Measurements from ENCODE around the gene TMEM131L.
A peak's percentile ranks its signal among the peaks of the same experiment; 100 is the strongest.

TMEM131L gene

DNA sequence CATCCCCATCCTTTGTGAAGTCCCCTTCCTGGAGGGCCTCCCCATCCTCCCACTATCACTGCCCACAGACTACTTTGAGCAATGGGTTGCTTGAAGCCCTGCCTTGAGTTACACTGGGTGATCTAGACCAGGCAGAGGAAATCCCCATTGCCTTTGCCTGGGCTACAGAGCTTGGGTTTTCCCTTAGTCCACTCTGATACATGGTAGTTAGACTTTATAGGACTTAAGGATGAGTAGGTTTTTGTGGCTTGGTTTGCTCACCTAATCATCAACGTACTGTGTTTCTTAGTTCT lies 56.6 kb downstream of the TMEM131L start:
- peak; percentile 14 for DNase-seq

- no peak for DNase-seq
Measured at GRCh38 chr4:153523164-153523796, 57.1 kb downstream of the TMEM131L start.

GRCh38 chr4:153523941-153524386 lies 57.8 kb downstream of the TMEM131L start:
- DNase-seq, result no peak

GRCh38 chr4:153524682-153525081 lies 58.5 kb downstream of the TMEM131L start:
- DNase-seq, result no peak

DNA sequence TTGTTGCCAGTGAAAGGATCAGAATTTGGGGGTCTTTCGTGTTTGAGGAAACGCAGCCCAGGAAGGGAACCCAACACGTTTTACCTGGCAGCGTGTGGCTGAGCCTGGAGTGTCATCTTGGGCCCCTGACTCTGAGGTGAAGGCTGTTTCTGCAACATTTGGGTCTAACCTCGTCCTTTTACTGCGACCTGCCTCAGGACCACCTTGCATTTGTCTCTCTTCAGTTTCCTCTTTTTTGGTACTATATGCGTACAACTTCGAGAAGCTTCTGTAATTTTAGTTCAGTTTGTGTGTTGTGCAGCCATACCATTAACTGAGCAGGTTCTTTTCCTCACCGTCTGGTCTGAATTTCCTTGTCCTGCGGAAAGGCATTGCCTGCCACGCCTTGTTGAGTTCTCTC lies 61.5 kb downstream of the TMEM131L start:
- DNase-seq, result no peak

DNA sequence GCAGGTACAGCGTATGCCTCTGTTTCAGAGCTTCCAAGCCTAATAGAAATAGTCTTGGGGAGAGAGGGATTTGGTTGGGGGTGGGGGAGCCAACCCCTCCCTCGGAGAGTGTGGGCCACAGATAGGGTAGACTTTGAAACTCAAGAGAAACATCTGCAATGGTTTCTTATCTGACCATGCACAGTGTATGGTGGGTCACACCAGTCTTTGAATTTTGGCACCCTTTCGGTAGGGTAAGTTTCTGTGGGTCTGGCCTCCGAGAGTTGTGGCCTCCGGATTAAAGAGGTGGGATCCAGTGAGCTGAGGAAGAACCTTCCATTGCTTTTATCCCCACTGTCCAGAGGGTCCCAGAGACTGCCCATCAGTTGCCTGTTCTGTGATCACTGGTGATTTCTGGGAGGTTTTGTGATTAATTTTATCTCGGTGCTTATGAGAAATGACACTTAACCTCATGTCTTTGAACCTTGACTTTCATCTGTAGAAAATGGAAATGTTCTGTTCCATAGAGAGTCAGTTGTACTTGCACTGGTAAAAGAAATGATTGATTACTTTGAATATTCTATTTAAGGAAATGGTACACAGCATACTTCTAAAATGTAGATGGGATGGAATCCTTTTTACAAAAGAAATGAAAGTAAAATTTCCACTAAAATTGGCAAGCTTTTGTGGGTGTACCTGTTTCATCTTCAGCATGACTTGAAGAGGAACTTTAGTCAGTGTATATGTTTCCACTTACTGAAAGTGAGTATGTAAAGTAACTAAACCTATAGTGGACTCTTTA lies 62.7 kb downstream of the TMEM131L start:
- no peak for DNase-seq

GRCh38 chr4:153529646-153530045 lies 63.5 kb downstream of the TMEM131L start:
- no peak for DNase-seq

- no peak for DNase-seq
Measured at GRCh38 chr4:153530284-153530999, 64.3 kb downstream of the TMEM131L start.

DNA sequence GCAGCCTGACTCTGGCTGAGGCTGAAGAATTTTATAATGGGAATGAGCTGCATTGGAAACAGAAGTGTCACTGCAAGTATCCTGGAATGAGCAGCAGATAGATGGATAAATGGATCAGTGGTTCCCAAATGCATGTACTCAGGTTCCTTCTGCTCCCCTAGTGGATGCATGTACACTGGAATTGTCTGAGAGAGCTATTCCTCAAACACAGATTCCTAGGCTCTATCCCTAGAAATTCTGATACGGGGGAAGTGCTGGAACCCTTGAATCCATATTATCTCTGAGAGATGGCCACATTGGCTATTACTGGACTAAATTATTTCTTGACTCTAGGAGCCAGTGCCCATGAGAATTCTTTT lies 64.8 kb downstream of the TMEM131L start:
- DNase-seq, result no peak

DNA sequence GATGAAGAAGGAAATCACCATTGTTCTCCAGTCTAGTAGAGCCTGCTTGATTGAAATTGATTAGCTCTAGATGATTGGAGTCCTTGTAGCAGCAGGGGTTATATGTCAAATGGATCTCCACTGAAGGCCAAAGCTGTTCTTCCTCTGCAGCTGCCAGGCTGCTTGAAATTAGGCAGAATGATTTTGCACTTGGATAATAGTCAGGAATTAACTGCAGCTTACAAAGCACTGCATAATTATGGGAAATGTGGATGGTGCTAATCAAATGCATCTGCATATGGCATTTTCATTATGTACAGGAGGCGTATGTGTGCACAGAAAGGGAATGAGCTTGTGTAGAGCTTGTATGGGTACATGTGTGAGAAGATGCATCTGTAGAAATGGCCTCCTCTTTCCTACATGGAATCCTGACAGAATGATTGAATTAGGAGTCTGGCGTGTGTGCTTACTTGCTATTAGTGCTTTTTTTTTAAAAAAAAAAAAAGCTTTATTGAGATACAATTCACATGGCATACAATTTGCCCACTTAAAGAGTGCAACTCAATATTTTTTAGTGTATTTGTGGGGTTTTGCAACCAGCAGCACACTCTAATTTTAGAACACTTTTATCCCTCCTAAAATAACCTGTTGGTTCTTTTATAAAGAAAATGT lies 65.9 kb downstream of the TMEM131L start:
- DNase-seq, result no peak

DNA sequence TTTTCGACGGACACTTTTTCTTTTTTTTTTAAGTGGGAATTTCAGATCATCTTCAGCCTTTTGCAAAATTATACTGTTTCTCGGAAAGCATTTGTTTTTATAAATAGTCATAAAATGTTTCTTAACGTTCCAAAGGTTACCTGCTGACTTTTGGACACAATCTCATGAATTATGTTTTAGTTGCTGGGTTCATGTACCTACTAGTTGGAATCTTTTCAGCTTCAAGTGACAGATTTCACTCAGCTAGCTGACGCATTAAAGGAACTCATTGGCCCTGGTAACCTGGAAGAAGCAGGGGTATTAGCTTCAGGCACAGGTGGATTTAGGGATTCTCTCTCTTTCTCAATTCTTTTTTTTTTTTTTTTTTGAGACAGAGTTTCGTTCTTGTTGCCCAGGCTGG lies 66.5 kb downstream of the TMEM131L start:
- no peak for DNase-seq

GRCh38 chr4:153533387-153533786 lies 67.2 kb downstream of the TMEM131L start:
- DNase-seq, result no peak

- DNase-seq, result no peak
Measured at GRCh38 chr4:153534792-153535629, 68.9 kb downstream of the TMEM131L start.

GRCh38 chr4:153535772-153536513 lies 69.8 kb downstream of the TMEM131L start:
- DNase-seq, result no peak

GRCh38 chr4:153537493-153537960 lies 71.4 kb downstream of the TMEM131L start:
- DNase-seq, result no peak

DNA sequence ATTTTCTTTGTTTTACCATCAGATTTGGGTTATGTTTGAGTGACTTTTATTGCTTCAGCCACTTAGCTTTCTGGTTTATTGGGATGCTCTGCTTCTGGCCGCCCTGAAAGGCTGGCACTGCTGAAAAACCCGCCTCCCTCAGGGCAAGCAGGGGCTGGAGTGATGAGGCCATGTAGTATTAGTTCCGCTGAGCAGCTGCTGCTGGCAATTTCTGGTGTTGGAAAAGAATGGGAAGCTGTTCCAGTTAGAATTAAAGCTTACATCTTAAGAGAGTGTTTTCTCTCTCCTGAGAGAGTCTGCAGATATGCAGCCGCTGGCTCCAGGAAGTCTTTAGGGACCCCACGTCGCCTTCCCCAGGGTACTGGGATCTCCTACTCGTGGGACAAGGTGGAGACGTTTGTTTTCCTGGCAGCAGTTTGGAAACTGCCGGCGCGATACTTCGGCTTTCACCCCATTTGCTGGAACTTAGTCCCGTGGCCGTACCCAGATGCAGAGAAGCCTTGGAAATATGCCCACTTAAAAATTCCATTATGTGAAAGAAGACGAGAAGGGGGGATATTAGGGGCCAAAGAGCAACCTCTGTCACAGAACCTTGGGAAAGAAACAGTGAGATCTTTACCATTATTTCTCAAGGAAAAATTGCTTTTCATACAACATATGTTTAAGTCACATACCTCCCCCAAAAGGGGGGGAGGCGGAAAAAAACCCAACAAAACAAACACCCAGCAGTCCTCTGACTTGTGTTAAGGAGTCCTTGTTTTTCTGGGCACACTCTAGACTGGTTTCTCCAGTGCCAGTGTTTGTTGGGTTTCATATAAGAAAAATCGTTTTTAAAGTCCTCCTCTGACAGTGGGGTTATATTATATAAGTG lies 72.6 kb downstream of the TMEM131L start:
- no peak for DNase-seq

DNA sequence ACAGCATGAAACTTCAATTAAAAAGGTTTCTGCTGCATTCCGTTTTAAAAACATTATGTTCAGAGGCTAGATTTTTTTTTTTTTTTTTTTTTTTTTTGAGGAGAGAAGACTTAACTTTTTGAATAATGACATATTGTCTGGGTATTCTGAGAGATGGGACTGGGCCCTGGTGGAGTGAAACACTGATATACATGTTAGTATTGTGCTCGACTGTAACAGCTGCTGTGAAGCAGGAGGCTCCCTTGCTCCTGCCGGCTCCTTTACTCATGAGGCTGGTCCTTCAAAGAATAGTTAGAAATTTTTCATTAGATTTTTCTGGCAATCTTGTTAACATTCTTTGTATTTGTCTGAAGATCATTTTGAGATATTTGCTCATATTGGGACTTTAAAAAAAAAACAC lies 73.3 kb downstream of the TMEM131L start:
- DNase-seq, result no peak

DNA sequence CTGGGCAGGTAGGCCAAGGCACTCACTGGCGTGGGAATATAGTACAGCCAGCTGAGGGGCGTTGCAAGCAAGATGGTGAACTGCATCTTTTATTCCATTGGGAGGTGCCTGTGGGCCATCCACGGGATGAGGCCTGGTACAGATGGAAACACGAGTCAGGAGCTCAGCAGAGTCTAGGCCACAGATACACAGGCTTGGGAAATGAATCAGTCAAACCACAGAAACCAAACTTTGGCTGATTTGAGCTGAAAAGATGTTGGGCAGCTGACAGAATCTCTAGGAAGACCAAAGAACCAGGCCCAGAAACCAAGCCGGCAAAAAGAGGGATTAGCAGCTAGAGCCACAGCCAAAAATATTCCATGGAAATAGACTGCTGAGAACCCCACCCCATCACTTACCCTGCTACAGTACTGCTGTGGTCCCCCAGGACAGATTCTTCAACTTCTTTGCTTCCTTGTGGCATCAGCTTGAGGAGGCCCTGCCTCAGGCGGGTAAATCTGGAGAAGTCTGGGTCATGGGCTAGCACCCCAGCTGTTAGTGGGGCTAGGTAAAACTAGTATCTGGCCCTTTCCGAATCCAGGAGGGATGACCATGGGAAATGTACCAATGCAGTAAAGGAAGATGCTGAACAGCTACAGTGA lies 75.4 kb downstream of the TMEM131L start:
- DNase-seq, result no peak

GRCh38 chr4:153542131-153542530 lies 76.0 kb downstream of the TMEM131L start:
- DNase-seq, result no peak

DNA sequence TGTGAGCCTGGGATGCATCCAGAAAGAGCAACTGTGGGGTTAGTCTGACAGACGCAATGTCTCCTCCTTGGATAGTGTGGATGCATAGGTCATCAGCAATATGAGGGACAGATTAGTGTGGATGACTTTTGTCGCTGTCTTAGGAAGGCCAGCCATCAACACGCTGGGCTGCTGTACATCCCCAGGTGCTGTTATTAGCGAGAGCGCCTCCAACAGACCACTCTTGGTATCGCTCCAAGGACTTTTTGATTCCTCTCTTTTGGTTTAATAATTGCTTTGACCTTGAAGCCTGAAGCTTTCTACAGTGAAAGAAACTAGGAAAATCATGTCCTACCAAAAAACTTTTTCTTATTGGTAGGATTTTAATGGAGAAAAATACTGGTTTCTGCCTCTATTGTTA lies 76.7 kb downstream of the TMEM131L start:
- no peak for DNase-seq
